IMR-90 (cell line): Measurements from ENCODE around the gene IGSF3. TPM values are rescaled to one million over a fixed set of nuclear protein-coding genes. Genes with fewer than 3 reads are reported as not detected.
A peak's percentile ranks its signal among the peaks of the same experiment; 100 is the strongest.
"Not testable (repeated sequence)": the region's sequence is repeated elsewhere in the genome, so short reads cannot be mapped to it uniquely, and the experiment has no call there.

ENCODE experiments used
- ATAC-seq: fragments of 200-7000 bp; cut with Tn5 transposase; 2 replicates; pipeline ENCODE4 v1.9.1; 2020; ENCODE audit warnings: low read depth, mild to moderate bottlenecking, moderate library complexity
- BruUV-seq: library from RNA; stranded (reverse); fragments of 400-500 nt; replicated peaks from 2 replicates; lab custom pipeline; 2021; lab: Mats Ljungman, UMichigan
- CTCF ChIA-PET: fragments of 300-600 bp; formaldehyde crosslinking; extraction: SDS; loops from one replicate; lab custom pipeline; 2021; ENCODE audit warnings: antibody characterized with exemption; lab: Yijun Ruan, JAX
- POLR2A ChIA-PET: fragments of 300-600 bp; sonication (Branson Sonifier 250); formaldehyde crosslinking; loops from one replicate; lab custom pipeline; 2022; ENCODE audit warnings: antibody characterized with exemption; ENCODE audit not compliant: unreplicated experiment; lab: Charles Lee
- DNase-seq: peaks from one replicate; pipeline ENCODE4 v3.0.0; 2013
- H2AFZ ChIP-seq: replicated peaks from 2 replicates; pipeline ENCODE3; 2013; ENCODE audit warnings: low read length, mild to moderate bottlenecking; ENCODE audit not compliant: poor library complexity
- H2AK5ac ChIP-seq: 2 replicates; pipeline ENCODE4 v1.6.1; 2013; ENCODE audit warnings: low read depth, low read length, inconsistent platforms
- H2AK9ac ChIP-seq: replicated peaks from 2 replicates; pipeline ENCODE3; 2013; ENCODE audit warnings: mild to moderate bottlenecking, low read depth, low read length, moderate library complexity; ENCODE audit not compliant: poor library complexity
- H2BK120ac ChIP-seq: 2 replicates; pipeline ENCODE4 v1.6.1; 2013; ENCODE audit warnings: low read depth, low read length, inconsistent platforms
- H2BK15ac ChIP-seq: 3 replicates; pipeline ENCODE4 v1.6.1; 2013; ENCODE audit warnings: low read depth, low read length, inconsistent platforms
- H2BK20ac ChIP-seq: 2 replicates; pipeline ENCODE4 v1.6.1; 2013; ENCODE audit warnings: low read depth, mild to moderate bottlenecking, inconsistent platforms, low read length, moderate library complexity
- H2BK5ac ChIP-seq: 2 replicates; pipeline ENCODE4 v1.6.1; 2013; ENCODE audit warnings: mild to moderate bottlenecking, low read depth, low read length, inconsistent platforms; ENCODE audit not compliant: poor library complexity, severe bottlenecking
- H3K14ac ChIP-seq: replicated peaks from 2 replicates; pipeline ENCODE4 v1.6.1; 2013; ENCODE audit warnings: low read depth, low read length, inconsistent platforms
- H3K18ac ChIP-seq: 2 replicates; pipeline ENCODE4 v1.6.1; 2013; ENCODE audit warnings: low read depth, low read length, control low read depth
- H3K23ac ChIP-seq: 2 replicates; pipeline ENCODE4 v1.6.1; 2013; ENCODE audit warnings: low read depth, low read length, inconsistent platforms
- H3K27ac ChIP-seq: 2 replicates; pipeline ENCODE4 v1.5.1; 2013; ENCODE audit warnings: mild to moderate bottlenecking, control low read depth, low read length; ENCODE audit not compliant: insufficient read depth
- H3K27me3 ChIP-seq: 2 replicates; pipeline ENCODE4 v1.6.1; 2013; ENCODE audit warnings: low read length; ENCODE audit not compliant: control insufficient read depth, insufficient read depth
- H3K36me3 ChIP-seq: 2 replicates; pipeline ENCODE4 v1.6.1; 2013; ENCODE audit warnings: low read length, mixed read lengths; ENCODE audit not compliant: control insufficient read depth, insufficient read depth
- H3K4ac ChIP-seq: 2 replicates; pipeline ENCODE4 v1.6.1; 2013; ENCODE audit warnings: low read depth, low read length, inconsistent platforms
- H3K4me1 ChIP-seq: 2 replicates; pipeline ENCODE4 v1.6.1; 2013; ENCODE audit warnings: low read length, mixed read lengths; ENCODE audit not compliant: control insufficient read depth, insufficient read depth
- H3K4me2 ChIP-seq: 2 replicates; pipeline ENCODE4 v1.6.1; 2013; ENCODE audit warnings: low read depth, mild to moderate bottlenecking, control low read depth, low read length, moderate library complexity
- H3K4me3 ChIP-seq: 2 replicates; pipeline ENCODE4 v1.5.1; 2013; ENCODE audit warnings: low read depth, mild to moderate bottlenecking, control low read depth, low read length, moderate library complexity; ENCODE audit not compliant: insufficient read depth
- H3K56ac ChIP-seq: 2 replicates; pipeline ENCODE4 v1.6.1; 2013; ENCODE audit warnings: low read length, inconsistent platforms; ENCODE audit not compliant: insufficient read depth; ENCODE audit errors: extremely low read depth
- H3K79me1 ChIP-seq, 2 experiments: 2 replicates each; pipeline ENCODE4 v1.6.1; 2013; ENCODE audit warnings: low read length in 2 of 2, inconsistent platforms in 1 of 2, low read depth in 1 of 2
- H3K9ac ChIP-seq: 2 replicates; pipeline ENCODE4 v1.6.1; 2013; ENCODE audit warnings: low read depth, low read length, control low read depth
- H3K9me1 ChIP-seq: 2 replicates; pipeline ENCODE4 v1.6.1; 2013; ENCODE audit warnings: low read length, inconsistent platforms; ENCODE audit not compliant: insufficient read depth
- H3K9me3 ChIP-seq: 2 replicates; pipeline ENCODE4 v1.6.1; 2013; ENCODE audit warnings: low read length; ENCODE audit not compliant: control insufficient read depth, insufficient read depth
- H4K20me1 ChIP-seq: 2 replicates; pipeline ENCODE4 v1.6.1; 2013; ENCODE audit warnings: low read length, inconsistent platforms; ENCODE audit not compliant: insufficient read depth
- H4K5ac ChIP-seq: 2 replicates; pipeline ENCODE4 v1.6.1; 2013; ENCODE audit warnings: mild to moderate bottlenecking, low read depth, low read length, control low read depth
- H4K8ac ChIP-seq, 2 experiments: 2 replicates each; pipeline ENCODE4 v1.6.1; 2013; ENCODE audit warnings: low read depth in 2 of 2, low read length in 2 of 2, control low read depth in 1 of 2, inconsistent platforms in 1 of 2
- H4K91ac ChIP-seq: 2 replicates; pipeline ENCODE4 v1.6.1; 2013; ENCODE audit warnings: low read depth, low read length, inconsistent platforms; ENCODE audit not compliant: insufficient read depth
- SMC3 ChIP-seq: fragments of 150-350 bp; IDR thresholded peaks from 2 replicates; pipeline ENCODE4 v1.6.1; 2016; ENCODE audit warnings: low read depth, mild to moderate bottlenecking, antibody characterized with exemption, low read length, moderate library complexity
- WGBS, 2 experiments: methylation state at CpG; one replicate each; pipeline versions ENCODE4 v1.1.5 to v1.1.7; 2013; ENCODE audit warnings: missing lambda C conversion rate in 2 of 2; ENCODE audit not compliant: insufficient read length in 1 of 2; ENCODE audit errors: extremely low coverage in 2 of 2; 5-methylcytosine and 5-hydroxymethylcytosine counted together
- dilution Hi-C: fragments of 300-500 bp; cut with HindIII; formaldehyde crosslinking; loops from one replicate; pipeline ENCODE4 v1.14.3; 2018; ENCODE audit warnings: low sequenced_read_pairs; ENCODE audit not compliant: unreplicated experiment
- in situ Hi-C: fragments of 300-500 bp; cut with MboI; formaldehyde crosslinking; loops from 3 replicates; pipeline ENCODE4 v1.14.3; 2019; ENCODE audit warnings: low sequenced_read_pairs, inconsistent platforms, mixed read lengths
- intact Hi-C: fragments of 100-400 bp; cut with micrococcal nuclease; formaldehyde crosslinking; loops from 2 replicates; pipeline ENCODE4 v1.10.0; 2022
- polyA plus RNA-seq, 3 experiments: library from polyadenylated mRNA; depleted of rRNA; stranded (reverse); fragments of >200 nt; gene quantifications; 2 replicates each; pipeline ENCODE4 v1.2.3, GENCODE V29; 2012; ENCODE audit warnings: low replicate concordance in 1 of 3
- total RNA-seq: library from RNA; depleted of rRNA; stranded (reverse); fragments of >200 nt; gene quantifications from 2 replicates; pipeline ENCODE4 v1.2.3, GENCODE V29; 2012
- TF ChIP-seq, protein P1 (sequence below): conservative IDR thresholded peaks from 2 replicates; pipeline ENCODE4 v1.5.1; 2012; ENCODE audit warnings: mild to moderate bottlenecking, low read depth, low read length, improper control_type of control experiment

Gene IGSF3
- total and polyA plus RNA-seq, 2 of the 4 experiments (the other 2 are of a cell fraction) = under 0.01 to 0.02 TPM

DNA sequence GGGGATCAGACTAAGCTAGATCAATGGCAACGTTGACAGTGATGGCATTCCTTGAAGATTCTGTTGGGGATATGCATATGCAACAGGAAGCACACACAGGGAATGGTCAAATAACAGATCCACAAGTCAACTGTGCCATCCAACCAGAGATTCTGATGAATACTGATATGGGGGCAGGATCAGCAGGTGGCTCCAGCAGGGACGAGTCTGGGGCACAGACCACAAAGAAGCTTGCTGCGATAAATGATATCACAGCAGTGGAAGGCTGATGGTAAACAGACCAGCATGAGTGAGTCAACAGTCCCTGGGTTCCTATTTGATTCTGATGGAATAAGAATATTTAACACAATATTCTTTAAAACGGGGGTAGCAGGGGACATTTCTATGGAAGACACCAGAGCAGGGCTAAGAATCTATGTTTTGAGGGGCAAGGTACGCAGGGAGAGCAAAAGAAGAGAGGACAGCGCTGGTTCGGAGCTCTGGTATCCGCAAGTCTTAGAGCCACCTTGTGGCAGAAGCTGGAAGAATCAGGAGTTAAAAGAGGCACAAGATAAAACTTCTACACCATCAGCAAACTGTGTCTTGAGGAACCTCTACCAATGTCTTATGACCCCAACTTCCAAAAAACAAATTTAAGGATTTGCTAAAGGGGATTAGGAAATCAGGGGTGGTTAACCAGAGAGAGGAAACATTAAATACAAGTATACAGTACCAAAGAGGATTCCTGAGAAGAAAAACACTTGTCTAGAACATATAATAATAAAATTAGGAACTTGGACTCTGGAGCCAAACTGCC is 71.4 kb downstream of the IGSF3 start:
- H3K9me1 ChIP-seq, H4K8ac ChIP-seq, BruUV-seq, H3K23ac ChIP-seq, H3K4me3 ChIP-seq, H3K9ac ChIP-seq, H2AFZ ChIP-seq, H2BK20ac ChIP-seq, H2AK9ac ChIP-seq, H2BK5ac ChIP-seq, H3K9me3 ChIP-seq, H3K4ac ChIP-seq, H4K91ac ChIP-seq, in situ Hi-C loops, H2BK15ac ChIP-seq, H2AK5ac ChIP-seq, H3K4me1 ChIP-seq, dilution Hi-C loops, POLR2A ChIA-PET, H2BK120ac ChIP-seq, H3K27me3 ChIP-seq, H4K5ac ChIP-seq, H3K27ac ChIP-seq, H3K36me3 ChIP-seq, H3K79me1 ChIP-seq, H3K14ac ChIP-seq, H3K18ac ChIP-seq, H3K56ac ChIP-seq, H4K20me1 ChIP-seq: not testable (repeated sequence)
- TF ChIP-seq SMC3 = peak; percentile 32; the same call in 1 of the 2 replicates
- TF ChIP-seq, protein P1, sequence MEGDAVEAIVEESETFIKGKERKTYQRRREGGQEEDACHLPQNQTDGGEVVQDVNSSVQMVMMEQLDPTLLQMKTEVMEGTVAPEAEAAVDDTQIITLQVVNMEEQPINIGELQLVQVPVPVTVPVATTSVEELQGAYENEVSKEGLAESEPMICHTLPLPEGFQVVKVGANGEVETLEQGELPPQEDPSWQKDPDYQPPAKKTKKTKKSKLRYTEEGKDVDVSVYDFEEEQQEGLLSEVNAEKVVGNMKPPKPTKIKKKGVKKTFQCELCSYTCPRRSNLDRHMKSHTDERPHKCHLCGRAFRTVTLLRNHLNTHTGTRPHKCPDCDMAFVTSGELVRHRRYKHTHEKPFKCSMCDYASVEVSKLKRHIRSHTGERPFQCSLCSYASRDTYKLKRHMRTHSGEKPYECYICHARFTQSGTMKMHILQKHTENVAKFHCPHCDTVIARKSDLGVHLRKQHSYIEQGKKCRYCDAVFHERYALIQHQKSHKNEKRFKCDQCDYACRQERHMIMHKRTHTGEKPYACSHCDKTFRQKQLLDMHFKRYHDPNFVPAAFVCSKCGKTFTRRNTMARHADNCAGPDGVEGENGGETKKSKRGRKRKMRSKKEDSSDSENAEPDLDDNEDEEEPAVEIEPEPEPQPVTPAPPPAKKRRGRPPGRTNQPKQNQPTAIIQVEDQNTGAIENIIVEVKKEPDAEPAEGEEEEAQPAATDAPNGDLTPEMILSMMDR = peak; percentile 40
- CTCF ChIA-PET = interaction anchor here (0.6 to 2.7 kb wide), 6 partner anchors 10 to 115 kb away, joined by 3 to 19 read pairs (median 4); no protein-coding TSS in a partner anchor
- peak overlapping the region; percentile 80 for H3K4me2 ChIP-seq
- intact Hi-C loops = loop anchor here (1.0 kb wide), 1 partner anchor 22 kb away; no protein-coding TSS in a partner anchor
- DNase-seq = peak; percentile 36
- peak; percentile 86 for ATAC-seq
- no CpG with 5 or more reads among the region's 8 CpGs for WGBS, 2 experiments
